ENCODE measurements around the gene SLC4A3. TPM values are rescaled to one million over a fixed set of nuclear protein-coding genes. Genes with fewer than 3 reads are reported as not detected.
A peak's percentile ranks its signal among the peaks of the same experiment; 100 is the strongest.

Gene SLC4A3
- total and polyA plus RNA-seq, 2 of the 13 experiments (the other 11 are each of a cell fraction or from before 2014, with no cell fraction given) = 0.18 to 0.95 TPM

DNA sequence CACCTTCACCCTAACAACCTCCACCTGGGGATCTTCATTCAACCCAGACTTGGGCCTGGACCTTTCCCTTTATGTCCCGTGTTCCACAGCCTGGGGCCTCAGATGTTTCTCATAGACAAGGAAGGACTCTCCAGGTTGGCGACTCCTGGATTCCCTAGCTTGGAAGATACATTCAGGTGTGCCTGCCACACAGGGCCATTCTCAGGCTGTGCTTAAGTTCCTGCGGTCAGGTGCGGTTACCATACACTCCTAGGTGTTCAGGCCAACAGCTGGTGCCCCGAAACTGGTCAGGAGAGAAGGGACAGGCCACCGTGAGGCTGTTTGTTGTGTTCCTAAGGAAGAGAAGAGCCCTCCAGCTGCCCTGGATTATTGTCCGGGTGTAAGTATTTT lies 15.6 kb downstream of the SLC4A3 start (continued):
- 0 out of 2 replicates have a peak, but pooled peaks have one; percentile 6 for TF ChIP-seq ZNF451 (CRISPR knock-in tag; IDR thresholded peaks at IDR 0.05)
- TF ChIP-seq, protein P1, sequence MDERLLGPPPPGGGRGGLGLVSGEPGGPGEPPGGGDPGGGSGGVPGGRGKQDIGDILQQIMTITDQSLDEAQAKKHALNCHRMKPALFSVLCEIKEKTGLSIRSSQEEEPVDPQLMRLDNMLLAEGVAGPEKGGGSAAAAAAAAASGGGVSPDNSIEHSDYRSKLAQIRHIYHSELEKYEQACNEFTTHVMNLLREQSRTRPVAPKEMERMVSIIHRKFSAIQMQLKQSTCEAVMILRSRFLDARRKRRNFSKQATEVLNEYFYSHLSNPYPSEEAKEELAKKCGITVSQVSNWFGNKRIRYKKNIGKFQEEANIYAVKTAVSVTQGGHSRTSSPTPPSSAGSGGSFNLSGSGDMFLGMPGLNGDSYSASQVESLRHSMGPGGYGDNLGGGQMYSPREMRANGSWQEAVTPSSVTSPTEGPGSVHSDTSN (CRISPR knock-in tag; IDR thresholded peaks at IDR 0.05) = 0 out of 2 replicates have a peak, but pooled peaks have one; percentile 3
- no peak for TF ChIP-seq SP2 (CRISPR knock-in tag; IDR thresholded peaks at IDR 0.05)
- TF ChIP-seq ZNF274 (CRISPR knock-in tag; IDR thresholded peaks at IDR 0.05) = no peak
- TF ChIP-seq, protein P2, sequence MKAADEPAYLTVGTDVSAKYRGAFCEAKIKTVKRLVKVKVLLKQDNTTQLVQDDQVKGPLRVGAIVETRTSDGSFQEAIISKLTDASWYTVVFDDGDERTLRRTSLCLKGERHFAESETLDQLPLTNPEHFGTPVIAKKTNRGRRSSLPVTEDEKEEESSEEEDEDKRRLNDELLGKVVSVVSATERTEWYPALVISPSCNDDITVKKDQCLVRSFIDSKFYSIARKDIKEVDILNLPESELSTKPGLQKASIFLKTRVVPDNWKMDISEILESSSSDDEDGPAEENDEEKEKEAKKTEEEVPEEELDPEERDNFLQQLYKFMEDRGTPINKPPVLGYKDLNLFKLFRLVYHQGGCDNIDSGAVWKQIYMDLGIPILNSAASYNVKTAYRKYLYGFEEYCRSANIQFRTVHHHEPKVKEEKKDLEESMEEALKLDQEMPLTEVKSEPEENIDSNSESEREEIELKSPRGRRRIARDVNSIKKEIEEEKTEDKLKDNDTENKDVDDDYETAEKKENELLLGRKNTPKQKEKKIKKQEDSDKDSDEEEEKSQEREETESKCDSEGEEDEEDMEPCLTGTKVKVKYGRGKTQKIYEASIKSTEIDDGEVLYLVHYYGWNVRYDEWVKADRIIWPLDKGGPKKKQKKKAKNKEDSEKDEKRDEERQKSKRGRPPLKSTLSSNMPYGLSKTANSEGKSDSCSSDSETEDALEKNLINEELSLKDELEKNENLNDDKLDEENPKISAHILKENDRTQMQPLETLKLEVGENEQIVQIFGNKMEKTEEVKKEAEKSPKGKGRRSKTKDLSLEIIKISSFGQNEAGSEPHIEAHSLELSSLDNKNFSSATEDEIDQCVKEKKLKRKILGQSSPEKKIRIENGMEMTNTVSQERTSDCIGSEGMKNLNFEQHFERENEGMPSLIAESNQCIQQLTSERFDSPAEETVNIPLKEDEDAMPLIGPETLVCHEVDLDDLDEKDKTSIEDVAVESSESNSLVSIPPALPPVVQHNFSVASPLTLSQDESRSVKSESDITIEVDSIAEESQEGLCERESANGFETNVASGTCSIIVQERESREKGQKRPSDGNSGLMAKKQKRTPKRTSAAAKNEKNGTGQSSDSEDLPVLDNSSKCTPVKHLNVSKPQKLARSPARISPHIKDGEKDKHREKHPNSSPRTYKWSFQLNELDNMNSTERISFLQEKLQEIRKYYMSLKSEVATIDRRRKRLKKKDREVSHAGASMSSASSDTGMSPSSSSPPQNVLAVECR (CRISPR knock-in tag; IDR thresholded peaks at IDR 0.05; ENCODE audit: borderline replicate concordance) = no peak
- no peak for TF ChIP-seq ZNF367 (CRISPR knock-in tag; IDR thresholded peaks at IDR 0.05; ENCODE audit: borderline replicate concordance)
- TF ChIP-seq, protein P3, sequence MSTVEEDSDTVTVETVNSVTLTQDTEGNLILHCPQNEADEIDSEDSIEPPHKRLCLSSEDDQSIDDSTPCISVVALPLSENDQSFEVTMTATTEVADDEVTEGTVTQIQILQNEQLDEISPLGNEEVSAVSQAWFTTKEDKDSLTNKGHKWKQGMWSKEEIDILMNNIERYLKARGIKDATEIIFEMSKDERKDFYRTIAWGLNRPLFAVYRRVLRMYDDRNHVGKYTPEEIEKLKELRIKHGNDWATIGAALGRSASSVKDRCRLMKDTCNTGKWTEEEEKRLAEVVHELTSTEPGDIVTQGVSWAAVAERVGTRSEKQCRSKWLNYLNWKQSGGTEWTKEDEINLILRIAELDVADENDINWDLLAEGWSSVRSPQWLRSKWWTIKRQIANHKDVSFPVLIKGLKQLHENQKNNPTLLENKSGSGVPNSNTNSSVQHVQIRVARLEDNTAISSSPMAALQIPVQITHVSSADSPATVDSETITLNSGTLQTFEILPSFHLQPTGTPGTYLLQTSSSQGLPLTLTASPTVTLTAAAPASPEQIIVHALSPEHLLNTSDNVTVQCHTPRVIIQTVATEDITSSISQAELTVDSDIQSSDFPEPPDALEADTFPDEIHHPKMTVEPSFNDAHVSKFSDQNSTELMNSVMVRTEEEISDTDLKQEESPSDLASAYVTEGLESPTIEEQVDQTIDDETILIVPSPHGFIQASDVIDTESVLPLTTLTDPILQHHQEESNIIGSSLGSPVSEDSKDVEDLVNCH (CRISPR knock-in tag; IDR thresholded peaks at IDR 0.05) = no peak
- TF ChIP-seq SAP130 (CRISPR knock-in tag; IDR thresholded peaks at IDR 0.05; ENCODE audit: low read depth) = no peak
